Activated B cell treated with CpG ODN at 0.5 μM for 24 hours (primary cell): ENCODE data around the gene DSCAM. TPM values are rescaled to one million over a fixed set of nuclear protein-coding genes. Genes with fewer than 3 reads are reported as not detected.

Experiments used
- ATAC-seq: fragments of 200-7000 bp; cut with Tn5 transposase; one replicate; pipeline ENCODE4 v1.10.0; 2021; ENCODE audit warnings: low read depth, mild to moderate bottlenecking, moderate library complexity
- CTCF ChIA-PET: fragments of 350-600 bp; sonication (Branson Sonifier 250); formaldehyde crosslinking; loops from one replicate; lab custom pipeline; 2021; ENCODE audit warnings: antibody characterized with exemption; lab: Charles Lee
- POLR2A ChIA-PET: fragments of 350-600 bp; sonication (Branson Sonifier 250); formaldehyde crosslinking; loops from one replicate; lab custom pipeline; 2021; ENCODE audit warnings: antibody characterized with exemption; lab: Charles Lee
- DNase-seq: peaks from one replicate; pipeline ENCODE4 v3.0.0; 2022
- H3K27ac Mint-ChIP-seq: one replicate; pipeline ENCODE4 v1.8.0; 2020; ENCODE audit warnings: mixed read lengths
- H3K27me3 Mint-ChIP-seq: one replicate; pipeline ENCODE4 v1.8.0; 2021; ENCODE audit warnings: mixed read lengths
- H3K36me3 Mint-ChIP-seq: one replicate; pipeline ENCODE4 v1.8.0; 2021; ENCODE audit warnings: low read depth, mixed read lengths
- H3K4me1 Mint-ChIP-seq: one replicate; pipeline ENCODE4 v1.8.0; 2021; ENCODE audit warnings: mixed read lengths
- H3K4me3 Mint-ChIP-seq: one replicate; pipeline ENCODE4 v1.8.0; 2020; ENCODE audit warnings: mild to moderate bottlenecking, mixed read lengths
- H3K9me3 Mint-ChIP-seq: one replicate; pipeline ENCODE4 v1.8.0; 2020; ENCODE audit warnings: mixed read lengths
- intact Hi-C: fragments of 100-400 bp; cut with micrococcal nuclease; formaldehyde crosslinking; loops from one replicate; pipeline ENCODE4 v1.15.1; 2024
- total RNA-seq: library from RNA; stranded (reverse); gene quantifications from 2 replicates; pipeline ENCODE4 v1.2.3, GENCODE V29; 2022
- TF ChIP-seq, protein P1 (sequence below): fragments of 200-600 bp; IDR thresholded peaks from one replicate; pipeline ENCODE4 v1.8.0; 2022; ENCODE audit warnings: antibody characterized with exemption, mild to moderate bottlenecking

Gene DSCAM
- total RNA-seq, 1 donor from 2014 or later = not detected

GRCh38 chr21:40021558-40022351 is 825.2 kb downstream of the DSCAM start:
- Mint-ChIP-seq H3K27me3 (no peaks in the 10 kb centered on the region), H3K27ac (no peak overlapping the region), H3K4me1 (no peaks in the 10 kb centered on the region), H3K36me3 (no peaks in the 10 kb centered on the region), H3K4me3 (no peak overlapping the region), H3K9me3 (peaks cover 14% of the 10 kb centered on the region)
- TF ChIP-seq, protein P1, sequence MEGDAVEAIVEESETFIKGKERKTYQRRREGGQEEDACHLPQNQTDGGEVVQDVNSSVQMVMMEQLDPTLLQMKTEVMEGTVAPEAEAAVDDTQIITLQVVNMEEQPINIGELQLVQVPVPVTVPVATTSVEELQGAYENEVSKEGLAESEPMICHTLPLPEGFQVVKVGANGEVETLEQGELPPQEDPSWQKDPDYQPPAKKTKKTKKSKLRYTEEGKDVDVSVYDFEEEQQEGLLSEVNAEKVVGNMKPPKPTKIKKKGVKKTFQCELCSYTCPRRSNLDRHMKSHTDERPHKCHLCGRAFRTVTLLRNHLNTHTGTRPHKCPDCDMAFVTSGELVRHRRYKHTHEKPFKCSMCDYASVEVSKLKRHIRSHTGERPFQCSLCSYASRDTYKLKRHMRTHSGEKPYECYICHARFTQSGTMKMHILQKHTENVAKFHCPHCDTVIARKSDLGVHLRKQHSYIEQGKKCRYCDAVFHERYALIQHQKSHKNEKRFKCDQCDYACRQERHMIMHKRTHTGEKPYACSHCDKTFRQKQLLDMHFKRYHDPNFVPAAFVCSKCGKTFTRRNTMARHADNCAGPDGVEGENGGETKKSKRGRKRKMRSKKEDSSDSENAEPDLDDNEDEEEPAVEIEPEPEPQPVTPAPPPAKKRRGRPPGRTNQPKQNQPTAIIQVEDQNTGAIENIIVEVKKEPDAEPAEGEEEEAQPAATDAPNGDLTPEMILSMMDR = no peak
- intact Hi-C loops = no loop called here
- DNase-seq (no peak), ATAC-seq (no peak)
- ChIA-PET POLR2A (no interaction called here), CTCF (no interaction called here)

DNA sequence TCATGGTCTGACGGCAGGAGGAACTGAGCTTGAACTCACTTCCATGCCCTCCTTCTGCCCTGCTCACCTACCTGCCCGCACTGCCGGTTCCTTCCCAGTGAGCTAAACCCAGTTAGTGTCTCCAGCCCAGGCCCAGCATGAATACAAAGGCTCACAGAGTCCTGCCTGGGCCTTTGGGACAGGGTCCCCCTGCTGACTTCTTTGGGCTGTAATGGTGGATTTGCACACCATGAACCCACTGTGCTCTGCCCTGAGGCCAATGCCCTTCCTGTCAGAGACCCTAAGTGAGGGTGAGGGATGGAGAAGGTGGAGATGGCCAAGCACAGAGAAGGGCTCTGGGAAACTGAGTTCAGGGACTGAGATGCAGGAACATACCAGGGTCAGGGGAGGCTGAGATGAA is 826.3 kb downstream of the DSCAM start:
- CTCF ChIA-PET = no interaction called here
- H3K27ac Mint-ChIP-seq = no peak overlapping the region
- TF ChIP-seq, protein P1 = no peak

DNA sequence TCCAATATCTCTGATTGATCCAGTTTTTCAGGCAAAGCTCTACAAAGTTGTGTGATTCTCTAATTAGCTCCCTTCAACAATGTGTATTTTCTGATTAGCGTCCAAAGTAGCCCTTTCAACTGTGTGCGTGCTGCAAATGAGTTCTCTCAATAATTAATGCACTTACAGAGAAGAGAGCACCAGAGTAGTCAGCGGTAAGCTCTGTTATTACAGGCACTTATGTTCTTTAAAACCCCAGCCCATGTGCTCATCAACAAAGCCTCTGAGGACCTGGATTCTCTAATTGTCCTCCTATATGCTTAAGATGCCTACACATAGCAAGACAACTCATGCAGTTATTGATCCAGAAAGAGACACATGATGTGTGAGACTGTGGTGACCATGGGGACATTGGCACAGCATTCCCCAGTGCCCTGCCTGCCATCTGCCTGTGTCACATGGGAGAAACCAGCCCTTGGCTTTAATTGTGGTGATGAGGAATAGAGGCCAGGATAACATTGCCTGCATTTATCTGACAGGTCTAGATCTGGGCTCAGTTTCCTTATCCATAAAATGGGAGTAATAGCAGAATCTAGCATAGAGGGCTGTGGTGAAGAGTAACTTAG is 828.0 kb downstream of the DSCAM start:
- Mint-ChIP-seq H3K4me3 (no peak overlapping the region), H3K4me1 (no peaks in the 10 kb centered on the region), H3K27me3 (no peaks in the 10 kb centered on the region), H3K27ac (no peak overlapping the region), H3K9me3 (peaks cover 17% of the 10 kb centered on the region), H3K36me3 (no peaks in the 10 kb centered on the region)
- CTCF ChIA-PET = no interaction called here
- POLR2A ChIA-PET = no interaction called here
- no peak for DNase-seq
- ATAC-seq = no peak
- TF ChIP-seq, protein P1 = no peak
- intact Hi-C loops = no loop called here

More for the DNA sequence above, 826.3 kb downstream of the DSCAM start:
- Mint-ChIP-seq H3K36me3 (no peaks in the 10 kb centered on the region), H3K9me3 (peaks cover 17% of the 10 kb centered on the region), H3K4me3 (no peak overlapping the region), H3K27me3 (no peaks in the 10 kb centered on the region), H3K4me1 (no peaks in the 10 kb centered on the region)
- ATAC-seq = no peak
- intact Hi-C loops = no loop called here
- POLR2A ChIA-PET = no interaction called here
- DNase-seq = no peak

- Mint-ChIP-seq H3K36me3 (no peaks in the 10 kb centered on the region), H3K4me3 (no peak overlapping the region), H3K9me3 (peaks cover 16% of the 10 kb centered on the region), H3K27ac (no peak overlapping the region), H3K27me3 (no peaks in the 10 kb centered on the region), H3K4me1 (no peaks in the 10 kb centered on the region)
- TF ChIP-seq, protein P1 = no peak
- no peak for DNase-seq
- CTCF ChIA-PET = no interaction called here
- POLR2A ChIA-PET = no interaction called here
- intact Hi-C loops = no loop called here
- ATAC-seq = no peak
Observed at GRCh38 chr21:40016667-40017066, 830.3 kb downstream of the DSCAM start.

GRCh38 chr21:40016234-40016633 is 830.7 kb downstream of the DSCAM start:
- no peak overlapping the region for H3K4me3 Mint-ChIP-seq
- intact Hi-C loops = no loop called here
- CTCF ChIA-PET = no interaction called here

More at GRCh38 chr21:40016234-40016633, 830.7 kb downstream of the DSCAM start:
- ATAC-seq (no peak), DNase-seq (no peak)
- no peak overlapping the region for H3K27ac Mint-ChIP-seq
- no peaks in the 10 kb centered on the region for H3K36me3 Mint-ChIP-seq
- POLR2A ChIA-PET = no interaction called here
- TF ChIP-seq, protein P1 = no peak
- no peaks in the 10 kb centered on the region for H3K4me1 Mint-ChIP-seq
- peaks cover 17% of the 10 kb centered on the region for H3K9me3 Mint-ChIP-seq
- H3K27me3 Mint-ChIP-seq = no peaks in the 10 kb centered on the region
